ENCODE results near the gene CPED1. TPM values are rescaled to one million over a fixed set of nuclear protein-coding genes. Genes with fewer than 3 reads are reported as not detected.

CPED1 gene
- total RNA-seq, 1 experiment from 2014 or later: 0.13 TPM

DNA sequence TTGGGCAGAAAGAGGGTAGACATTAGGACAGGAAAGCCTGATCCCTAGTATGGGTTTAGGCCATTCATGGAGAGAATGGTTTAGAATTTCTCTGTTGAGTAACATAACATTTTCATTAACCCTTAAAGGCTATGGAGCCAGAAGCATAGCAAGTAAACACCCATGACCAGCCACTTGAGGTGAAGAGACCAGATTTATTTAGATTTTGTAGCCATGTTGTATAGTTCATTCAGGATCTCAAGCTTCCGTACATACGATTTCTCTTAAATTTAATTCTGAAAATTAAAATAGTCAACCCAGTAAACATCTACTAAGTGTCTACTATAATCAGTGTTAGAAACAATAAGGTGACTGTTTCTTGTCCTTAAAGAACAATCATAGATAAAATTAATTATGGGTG lies 51.5 kb downstream of the CPED1 start:
- H3K27me3 Mint-ChIP-seq (ENCODE audit: low read depth): no peaks in the 10 kb centered on the region
- Histone ChIP-seq H3K9ac (ENCODE audit: extremely low read depth, insufficient read length, low read length) (no peak overlapping the region), H3K27ac (ENCODE audit: insufficient read length, low read depth, low read length) (no peak overlapping the region), H3T11ph (ENCODE audit: low read length) (no peak overlapping the region), H3K56ac (ENCODE audit: insufficient read length, low read depth, low read length) (no peak overlapping the region), H2AK5ac (ENCODE audit: insufficient read length, low read length) (no peak overlapping the region), H3K23me2 (ENCODE audit: insufficient read length, low read depth, low read length, poor library complexity, severe bottlenecking) (no peaks in the 10 kb centered on the region), H2BK5ac (ENCODE audit: insufficient read length, low read length) (no peak overlapping the region), H3K23ac (ENCODE audit: insufficient read length, low read depth, low read length) (no peak overlapping the region), H2BK120ac (ENCODE audit: low read depth, low read length, poor library complexity, severe bottlenecking) (no peak overlapping the region), H4K20me1 (ENCODE audit: control insufficient read depth, insufficient read depth, insufficient read length) (no peaks in the 10 kb centered on the region), H3K18ac (ENCODE audit: insufficient read length, low read depth, low read length) (no peak overlapping the region), H2BK20ac (ENCODE audit: low read depth, low read length, poor library complexity, severe bottlenecking) (no peak overlapping the region), H3K27me3 (ENCODE audit: insufficient read depth, low read length) (no peaks in the 10 kb centered on the region), H3K4me2 (ENCODE audit: insufficient read depth, insufficient read length, low read length) (no peak overlapping the region), H3K79me2 (ENCODE audit: insufficient read depth, low read length) (no peaks in the 10 kb centered on the region), H4K91ac (ENCODE audit: insufficient read length, low read depth, low read length) (no peak overlapping the region), H3K4me1 (ENCODE audit: insufficient read depth, low read length) (no peaks in the 10 kb centered on the region), H2BK12ac (ENCODE audit: insufficient read length, low read depth, low read length) (no peak overlapping the region), H3K4ac (ENCODE audit: low read depth, low read length) (no peak overlapping the region), H4K8ac (replicated peaks; ENCODE audit: insufficient read length, low read depth, low read length) (no peak overlapping the region), H2AFZ (ENCODE audit: low read length) (no peak overlapping the region), H2BK15ac (ENCODE audit: low read depth, low read length) (no peak overlapping the region), H3K9me3 (ENCODE audit: control insufficient read depth, low read depth, low read length) (no peaks in the 10 kb centered on the region), H3K14ac (ENCODE audit: insufficient read depth, low read length) (no peak overlapping the region), H4K5ac (ENCODE audit: insufficient read length, low read depth, low read length) (no peak overlapping the region), H3K79me1 (ENCODE audit: insufficient read depth, low read depth, low read length, poor library complexity, severe bottlenecking) (no peaks in the 10 kb centered on the region)
- peaks cover 4 to 8% of the 10 kb centered on the region in 2 experiments for H3K4me1 Mint-ChIP-seq
- WGBS (ENCODE audit: extremely low coverage, insufficient read length, low lambda C conversion rate): no CpG with 5 or more reads among the region's 2 CpGs
- TF ChIP-seq, protein P1, sequence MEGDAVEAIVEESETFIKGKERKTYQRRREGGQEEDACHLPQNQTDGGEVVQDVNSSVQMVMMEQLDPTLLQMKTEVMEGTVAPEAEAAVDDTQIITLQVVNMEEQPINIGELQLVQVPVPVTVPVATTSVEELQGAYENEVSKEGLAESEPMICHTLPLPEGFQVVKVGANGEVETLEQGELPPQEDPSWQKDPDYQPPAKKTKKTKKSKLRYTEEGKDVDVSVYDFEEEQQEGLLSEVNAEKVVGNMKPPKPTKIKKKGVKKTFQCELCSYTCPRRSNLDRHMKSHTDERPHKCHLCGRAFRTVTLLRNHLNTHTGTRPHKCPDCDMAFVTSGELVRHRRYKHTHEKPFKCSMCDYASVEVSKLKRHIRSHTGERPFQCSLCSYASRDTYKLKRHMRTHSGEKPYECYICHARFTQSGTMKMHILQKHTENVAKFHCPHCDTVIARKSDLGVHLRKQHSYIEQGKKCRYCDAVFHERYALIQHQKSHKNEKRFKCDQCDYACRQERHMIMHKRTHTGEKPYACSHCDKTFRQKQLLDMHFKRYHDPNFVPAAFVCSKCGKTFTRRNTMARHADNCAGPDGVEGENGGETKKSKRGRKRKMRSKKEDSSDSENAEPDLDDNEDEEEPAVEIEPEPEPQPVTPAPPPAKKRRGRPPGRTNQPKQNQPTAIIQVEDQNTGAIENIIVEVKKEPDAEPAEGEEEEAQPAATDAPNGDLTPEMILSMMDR (conservative IDR thresholded peaks at IDR 0.05): no peak
- no peak overlapping the region for H3K4me3 Mint-ChIP-seq
- no peaks in the 10 kb centered on the region for H3K9me3 Mint-ChIP-seq
- no peak overlapping the region for H3K27ac Mint-ChIP-seq
- no peak for DNase-seq
- H3K36me3 Mint-ChIP-seq (ENCODE audit: insufficient read depth in 1 of 3, low read depth in 3 of 3): no peaks in the 10 kb centered on the region

All from H9 (cell line).